ENCODE measurements around the gene RASGEF1C.

DNA sequence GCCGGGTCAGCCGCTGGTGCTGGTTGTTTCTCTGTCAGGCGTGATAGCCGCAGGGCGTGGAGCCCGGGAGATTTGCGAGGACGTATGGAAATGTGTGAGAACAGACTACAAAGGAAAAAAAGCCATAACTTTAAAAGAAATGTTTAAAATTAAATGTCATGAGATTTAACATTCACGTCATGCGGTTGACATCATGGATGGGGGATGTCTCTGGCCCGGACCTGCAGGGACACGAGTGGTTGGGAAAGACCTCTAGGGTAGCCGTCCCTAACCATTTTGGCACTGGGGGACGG is 136.8 kb downstream of the RASGEF1C start:
- TF ChIP-seq, protein P1, sequence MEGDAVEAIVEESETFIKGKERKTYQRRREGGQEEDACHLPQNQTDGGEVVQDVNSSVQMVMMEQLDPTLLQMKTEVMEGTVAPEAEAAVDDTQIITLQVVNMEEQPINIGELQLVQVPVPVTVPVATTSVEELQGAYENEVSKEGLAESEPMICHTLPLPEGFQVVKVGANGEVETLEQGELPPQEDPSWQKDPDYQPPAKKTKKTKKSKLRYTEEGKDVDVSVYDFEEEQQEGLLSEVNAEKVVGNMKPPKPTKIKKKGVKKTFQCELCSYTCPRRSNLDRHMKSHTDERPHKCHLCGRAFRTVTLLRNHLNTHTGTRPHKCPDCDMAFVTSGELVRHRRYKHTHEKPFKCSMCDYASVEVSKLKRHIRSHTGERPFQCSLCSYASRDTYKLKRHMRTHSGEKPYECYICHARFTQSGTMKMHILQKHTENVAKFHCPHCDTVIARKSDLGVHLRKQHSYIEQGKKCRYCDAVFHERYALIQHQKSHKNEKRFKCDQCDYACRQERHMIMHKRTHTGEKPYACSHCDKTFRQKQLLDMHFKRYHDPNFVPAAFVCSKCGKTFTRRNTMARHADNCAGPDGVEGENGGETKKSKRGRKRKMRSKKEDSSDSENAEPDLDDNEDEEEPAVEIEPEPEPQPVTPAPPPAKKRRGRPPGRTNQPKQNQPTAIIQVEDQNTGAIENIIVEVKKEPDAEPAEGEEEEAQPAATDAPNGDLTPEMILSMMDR (conservative IDR thresholded peaks at IDR 0.05; ENCODE audit: low read depth in 2 of 2): no peak
- TF ChIP-seq JUNB (IDR thresholded peaks at IDR 0.05; ENCODE audit: unreplicated experiment): no peak

Data from GM23338 (cell line).